ENCODE results near the gene PABPC1L. TPM values are rescaled to one million over a fixed set of nuclear protein-coding genes. Genes with fewer than 3 reads are reported as not detected.

The PABPC1L gene
- total RNA-seq, 4 donors from 2014 or later: 2.2 to 13.5 (median 3.2) TPM

- H3K27me3 ChIP-seq: no peaks in the 10 kb centered on the region
- no peak for ATAC-seq
- H3K27ac ChIP-seq: no peak overlapping the region
- H3K36me3 ChIP-seq: peaks cover 3 to 75% of the 10 kb centered on the region in 2 donors
- no peaks in the 10 kb centered on the region for H3K9me3 ChIP-seq
- 64 to 77% methylated on average over 4 to 5 of the region's 5 CpGs for WGBS, 2 donors (ENCODE audit: low coverage in 1 of 2)
- H3K4me3 ChIP-seq: no peak overlapping the region
- no peak for TF ChIP-seq EP300 (IDR thresholded peaks at IDR 0.05)
- no peak for TF ChIP-seq POLR2A (IDR thresholded peaks at IDR 0.05)
- TF ChIP-seq POLR2AphosphoS5 (IDR thresholded peaks at IDR 0.05): no peak
- H3K4me1 ChIP-seq: peaks cover 0 to 20% (median 0%) of the 10 kb centered on the region in 3 donors
Measured at GRCh38 chr20:44904377-44904776, 5.5 kb upstream of the PABPC1L start.

GRCh38 chr20:44908987-44909871 lies 631 bp upstream of the PABPC1L start:
- ATAC-seq: no peak
- WGBS, 2 donors (ENCODE audit: low coverage in 1 of 2): 19 to 34% methylated on average over 10 to 11 of the region's 14 CpGs
- Histone ChIP-seq H3K27me3 (no peaks in the 10 kb centered on the region), H3K9me3 (no peaks in the 10 kb centered on the region), H3K36me3 (peaks cover 3 to 56% of the 10 kb centered on the region in 2 donors), H3K4me3 (peak overlapping the region; percentile 56 to 67), H3K27ac (peak overlapping the region in 1 of 4 donors; percentile 30), H3K4me1 (peaks cover 0 to 20% (median 4%) of the 10 kb centered on the region in 3 donors)
- TF ChIP-seq POLR2A (IDR thresholded peaks at IDR 0.05) (no peak), EP300 (IDR thresholded peaks at IDR 0.05) (no peak), POLR2AphosphoS5 (IDR thresholded peaks at IDR 0.05) (no peak), CTCF (IDR thresholded peaks at IDR 0.05) (no peak)

GRCh38 chr20:44910690-44911262 lies 916 bp downstream of the PABPC1L start:
- Histone ChIP-seq H3K27ac (no peak overlapping the region), H3K9me3 (no peaks in the 10 kb centered on the region), H3K36me3 (peaks cover 0 to 40% of the 10 kb centered on the region in 2 donors), H3K4me1 (peaks cover 0 to 20% (median 4%) of the 10 kb centered on the region in 3 donors), H3K27me3 (no peaks in the 10 kb centered on the region), H3K4me3 (peak overlapping the region in 1 of 2 donors; percentile 67)
- no peak for TF ChIP-seq CTCF (IDR thresholded peaks at IDR 0.05)
- TF ChIP-seq POLR2AphosphoS5 (IDR thresholded peaks at IDR 0.05): no peak
- TF ChIP-seq EP300 (IDR thresholded peaks at IDR 0.05): no peak
- ATAC-seq: no peak
- whole genome bisulfite sequencing, 2 donors (ENCODE audit: low coverage in 1 of 2): 40 to 80% methylated on average over 1 to 2 of the region's 17 CpGs

- Histone ChIP-seq H3K4me1 (peaks cover 0 to 20% (median 4%) of the 10 kb centered on the region in 3 donors), H3K4me3 (no peak overlapping the region), H3K9me3 (no peaks in the 10 kb centered on the region), H3K27ac (no peak overlapping the region), H3K27me3 (no peaks in the 10 kb centered on the region), H3K36me3 (peaks cover 0 to 34% of the 10 kb centered on the region in 2 donors)
- TF ChIP-seq CTCF (IDR thresholded peaks at IDR 0.05) (peak in 1 of 4 experiments; percentile 11), POLR2AphosphoS5 (IDR thresholded peaks at IDR 0.05) (no peak)
- 48 to 64% methylated on average over 6 to 9 of the region's 21 CpGs for WGBS, 2 donors (ENCODE audit: low coverage in 1 of 2)
- ATAC-seq: no peak
Measured at GRCh38 chr20:44911264-44911921, 1.5 kb downstream of the PABPC1L start.

- H3K4me1 ChIP-seq: peaks cover 0 to 20% (median 4%) of the 10 kb centered on the region in 3 donors
- WGBS, 2 donors (ENCODE audit: low coverage in 1 of 2): 100% methylated on average over 1 of the region's 2 CpGs
- H3K27me3 ChIP-seq: no peaks in the 10 kb centered on the region
- no peaks in the 10 kb centered on the region for H3K9me3 ChIP-seq
- peaks cover 0 to 26% of the 10 kb centered on the region in 2 donors for H3K36me3 ChIP-seq
- H3K27ac ChIP-seq: no peak overlapping the region
- no peak overlapping the region for H3K4me3 ChIP-seq
- TF ChIP-seq EP300 (IDR thresholded peaks at IDR 0.05) (no peak), CTCF (IDR thresholded peaks at IDR 0.05) (no peak), POLR2AphosphoS5 (IDR thresholded peaks at IDR 0.05) (no peak), POLR2A (IDR thresholded peaks at IDR 0.05) (no peak)
- ATAC-seq: no peak
Measured at GRCh38 chr20:44912189-44912588, 2.3 kb downstream of the PABPC1L start.
